ENCODE results near the gene PDE9A.
"Not testable (repeated sequence)": the region's sequence is repeated elsewhere in the genome, so short reads cannot be mapped to it uniquely, and the experiment has no call there.

PDE9A gene

GRCh38 chr21:42809577-42810475, 156.4 kb downstream of the PDE9A start:
- DNase-seq, result no peak

- DNase-seq, result no peak
These were observed 158.5 kb downstream of the PDE9A start for GRCh38 chr21:42811960-42812359.

- not testable (repeated sequence) for DNase-seq
These were observed 159.3 kb downstream of the PDE9A start for GRCh38 chr21:42812528-42813241.

DNA sequence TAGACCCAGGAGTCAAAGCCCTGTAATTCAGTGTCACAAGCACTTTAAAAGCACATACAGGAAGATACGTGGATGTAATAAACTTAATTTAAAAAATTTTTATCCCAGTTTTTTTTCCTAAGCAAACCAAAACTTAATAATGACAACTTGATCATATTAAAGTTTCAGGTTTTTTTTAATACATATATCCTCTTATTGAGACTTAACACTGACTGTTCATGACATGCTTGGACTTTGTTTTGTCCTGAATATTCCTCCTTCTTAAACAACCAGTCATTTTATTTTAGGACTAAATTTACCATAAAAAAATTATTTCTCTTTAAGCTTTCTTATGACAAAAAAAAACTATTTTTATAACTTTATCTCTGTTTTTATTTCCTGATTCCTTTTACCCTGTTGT, 161.8 kb downstream of the PDE9A start:
- no peak for DNase-seq

DNA sequence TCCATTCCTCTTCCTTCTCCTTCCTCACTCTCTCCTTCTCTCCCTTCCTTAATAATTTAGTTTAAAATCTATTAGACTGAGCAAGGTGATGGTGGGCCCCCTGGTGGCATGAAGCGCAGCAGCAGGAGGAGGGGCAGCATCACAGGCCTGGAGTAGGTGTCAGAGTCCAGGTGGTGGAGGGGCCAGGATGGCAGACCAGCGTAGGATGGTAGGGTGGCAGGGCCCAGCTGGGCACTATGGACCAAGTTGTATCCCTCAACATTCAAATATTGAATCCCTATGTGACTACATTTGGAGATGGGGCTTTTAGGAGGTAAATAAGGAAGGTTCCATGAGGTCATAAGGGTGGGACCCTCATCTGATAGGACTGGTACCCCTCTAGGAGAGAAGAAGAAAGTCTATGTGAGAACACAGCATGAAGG, 164.9 kb downstream of the PDE9A start:
- DNase-seq, result peak; percentile 70

DNA sequence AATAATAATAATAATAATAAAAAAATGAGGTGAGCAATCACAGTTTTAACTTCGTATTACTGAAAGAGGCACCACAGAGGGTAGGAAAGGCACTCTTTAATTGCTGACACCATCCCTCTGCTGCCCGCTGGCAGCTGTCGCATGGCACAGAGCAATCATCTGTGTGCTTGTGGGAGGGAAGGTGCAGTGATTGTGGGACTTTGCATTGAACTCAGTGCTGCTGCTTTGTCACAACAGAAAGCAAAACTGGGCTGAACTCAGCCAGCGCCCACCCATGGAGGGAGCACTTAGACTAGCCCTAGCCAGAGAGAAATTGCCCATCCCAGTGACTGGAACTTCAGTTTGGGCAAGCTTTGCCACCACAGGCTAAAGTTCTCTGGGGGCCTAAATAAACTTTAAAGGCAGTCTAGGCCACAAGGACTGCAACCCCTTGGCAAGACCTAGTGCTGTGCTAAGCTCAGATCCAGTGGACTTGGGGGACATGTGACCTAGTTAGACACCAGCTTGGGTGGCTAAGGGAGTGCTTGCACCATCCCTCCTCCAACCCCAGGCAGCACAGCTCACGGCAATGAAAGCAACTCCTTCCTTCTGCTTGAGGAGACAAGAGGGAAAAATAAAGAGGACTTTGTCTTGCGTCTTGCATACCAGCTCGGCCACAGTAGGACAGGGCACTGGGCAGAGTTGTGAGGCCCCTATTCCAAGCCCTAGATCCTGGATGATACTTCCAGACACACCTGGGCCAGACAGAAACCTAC, 166.6 kb downstream of the PDE9A start:
- DNase-seq, result no peak

DNA sequence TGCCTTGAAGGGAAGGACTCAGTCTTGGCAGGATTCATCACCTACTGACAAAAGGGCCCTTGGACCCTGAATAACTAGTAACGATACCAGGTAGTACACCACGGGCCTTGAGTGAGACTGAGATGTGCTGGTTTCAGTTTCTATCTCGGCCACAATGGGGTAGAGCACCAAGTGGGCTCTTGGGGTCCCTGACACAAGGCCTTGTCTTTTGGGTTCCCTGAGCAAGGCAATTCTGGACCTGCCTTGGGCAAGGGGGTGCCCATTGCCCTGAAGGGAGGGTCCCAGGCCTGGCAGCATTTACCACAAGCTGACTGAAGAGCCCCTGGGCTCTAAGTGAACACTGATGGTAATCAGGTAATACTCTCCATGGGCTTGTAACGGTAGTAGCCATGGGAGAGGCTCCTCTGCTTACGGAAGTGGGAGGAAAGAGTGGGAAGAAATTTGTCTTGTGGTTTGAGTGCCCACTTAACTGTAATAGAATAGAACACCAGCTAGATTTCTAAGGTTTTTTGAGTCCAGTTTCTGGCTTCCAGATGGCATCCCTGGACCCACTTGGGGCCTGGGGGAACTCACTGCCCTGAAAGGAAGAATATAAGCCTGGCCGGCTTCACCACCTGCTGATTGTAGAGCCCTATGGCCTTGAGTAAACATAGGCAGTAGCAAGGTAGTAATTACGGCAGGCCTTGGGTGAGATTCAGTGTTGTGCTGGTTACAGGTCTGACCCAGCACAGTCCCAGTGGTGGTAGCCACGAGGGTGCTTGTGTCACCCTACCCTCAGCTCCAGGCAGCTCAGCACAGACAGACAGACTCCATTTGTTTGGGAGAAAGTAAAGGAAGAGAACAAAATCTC, 167.4 kb downstream of the PDE9A start:
- DNase-seq, result no peak

Measured in stimulated activated CD8-positive, alpha-beta memory T cell treated with anti-CD3 and anti-CD28 coated beads, Interleukin-4, amount 100 ng/mL, for 48 hours (primary cell).